Measurements from ENCODE around the gene ZNF701.
"Not testable (repeated sequence)": the region's sequence is repeated elsewhere in the genome, so short reads cannot be mapped to it uniquely, and the experiment has no call there.

Gene ZNF701

GRCh38 chr19:52535771-52536447, 34.2 kb upstream of the ZNF701 start:
- Histone ChIP-seq H2AFZ (ENCODE audit: low read depth, low read length) (no peak overlapping the region), H3K9me3 (ENCODE audit: insufficient read depth, low read length) (no peaks in the 10 kb centered on the region), H3K4me1 (ENCODE audit: low read length) (no peaks in the 10 kb centered on the region), H3K4me3 (ENCODE audit: low read length) (no peak overlapping the region), H3K79me2 (ENCODE audit: low read length) (no peaks in the 10 kb centered on the region; the same call in 1 of the 2 replicates), H3K27ac (ENCODE audit: low read length) (no peak overlapping the region), H4K20me1 (ENCODE audit: insufficient read depth, low read length) (no peaks in the 10 kb centered on the region), H3K36me3 (replicated peaks; ENCODE audit: low read depth, low read length) (peaks cover 6% of the 10 kb centered on the region), H3K4me2 (ENCODE audit: low read length) (no peak overlapping the region), H3K27me3 (ENCODE audit: low read depth, low read length) (no peaks in the 10 kb centered on the region), H3K9ac (ENCODE audit: low read length) (no peak overlapping the region)
- TF ChIP-seq EZH2phosphoT487 (IDR thresholded peaks at IDR 0.05; ENCODE audit: low read depth) (no peak), CTCF (IDR thresholded peaks at IDR 0.05; ENCODE audit: low read depth, low read length) (no peak)

GRCh38 chr19:52536448-52536800, 33.7 kb upstream of the ZNF701 start:
- Histone ChIP-seq H3K4me2 (ENCODE audit: low read length) (no peak overlapping the region), H3K27me3 (ENCODE audit: low read depth, low read length) (no peaks in the 10 kb centered on the region), H3K4me1 (ENCODE audit: low read length) (no peaks in the 10 kb centered on the region), H3K79me2 (ENCODE audit: low read length) (no peaks in the 10 kb centered on the region), H3K4me3 (ENCODE audit: low read length) (no peak overlapping the region), H3K9ac (ENCODE audit: low read length) (no peak overlapping the region), H4K20me1 (ENCODE audit: insufficient read depth, low read length) (no peaks in the 10 kb centered on the region), H3K9me3 (ENCODE audit: insufficient read depth, low read length) (no peaks in the 10 kb centered on the region), H3K27ac (ENCODE audit: low read length) (no peak overlapping the region), H3K36me3 (replicated peaks; ENCODE audit: low read depth, low read length) (peaks cover 6% of the 10 kb centered on the region), H2AFZ (ENCODE audit: low read depth, low read length) (no peak overlapping the region)
- TF ChIP-seq EZH2phosphoT487 (IDR thresholded peaks at IDR 0.05; ENCODE audit: low read depth) = no peak
- no peak for TF ChIP-seq CTCF (IDR thresholded peaks at IDR 0.05; ENCODE audit: low read depth, low read length)

GRCh38 chr19:52538815-52539214, 31.3 kb upstream of the ZNF701 start:
- H3K27ac ChIP-seq (ENCODE audit: low read length); H2AFZ ChIP-seq (ENCODE audit: low read depth, low read length); H3K79me2 ChIP-seq (ENCODE audit: low read length); H3K4me3 ChIP-seq (ENCODE audit: low read length); H3K9me3 ChIP-seq (ENCODE audit: insufficient read depth, low read length); H3K27me3 ChIP-seq (ENCODE audit: low read depth, low read length); H3K9ac ChIP-seq (ENCODE audit: low read length); H3K36me3 ChIP-seq (replicated peaks; ENCODE audit: low read depth, low read length); H3K4me2 ChIP-seq (ENCODE audit: low read length); H4K20me1 ChIP-seq (ENCODE audit: insufficient read depth, low read length); H3K4me1 ChIP-seq (ENCODE audit: low read length): not testable (repeated sequence)

GRCh38 chr19:52541176-52541575, 28.9 kb upstream of the ZNF701 start:
- H3K79me2 ChIP-seq (ENCODE audit: low read length); H3K36me3 ChIP-seq (replicated peaks; ENCODE audit: low read depth, low read length): not testable (repeated sequence)

GRCh38 chr19:52541608-52542007, 28.5 kb upstream of the ZNF701 start:
- no peak for TF ChIP-seq CTCF (IDR thresholded peaks at IDR 0.05; ENCODE audit: low read depth, low read length)
- TF ChIP-seq EZH2phosphoT487 (IDR thresholded peaks at IDR 0.05; ENCODE audit: low read depth) = no peak
- Histone ChIP-seq H3K36me3 (replicated peaks; ENCODE audit: low read depth, low read length) (peaks cover 2% of the 10 kb centered on the region), H3K4me3 (ENCODE audit: low read length) (no peak overlapping the region), H4K20me1 (ENCODE audit: insufficient read depth, low read length) (no peaks in the 10 kb centered on the region), H3K4me1 (ENCODE audit: low read length) (peaks cover 9% of the 10 kb centered on the region; the same call in 1 of the 2 replicates), H3K9me3 (ENCODE audit: insufficient read depth, low read length) (no peaks in the 10 kb centered on the region), H3K27me3 (ENCODE audit: low read depth, low read length) (no peaks in the 10 kb centered on the region), H2AFZ (ENCODE audit: low read depth, low read length) (no peak overlapping the region), H3K9ac (ENCODE audit: low read length) (no peak overlapping the region), H3K27ac (ENCODE audit: low read length) (no peak overlapping the region), H3K4me2 (ENCODE audit: low read length) (no peak overlapping the region), H3K79me2 (ENCODE audit: low read length) (no peaks in the 10 kb centered on the region)

More at GRCh38 chr19:52541176-52541575, 28.9 kb upstream of the ZNF701 start:
- H3K4me3 ChIP-seq (ENCODE audit: low read length); H2AFZ ChIP-seq (ENCODE audit: low read depth, low read length); H3K4me1 ChIP-seq (ENCODE audit: low read length); H4K20me1 ChIP-seq (ENCODE audit: insufficient read depth, low read length); H3K4me2 ChIP-seq (ENCODE audit: low read length); H3K9ac ChIP-seq (ENCODE audit: low read length); H3K27ac ChIP-seq (ENCODE audit: low read length); H3K9me3 ChIP-seq (ENCODE audit: insufficient read depth, low read length); H3K27me3 ChIP-seq (ENCODE audit: low read depth, low read length): not testable (repeated sequence)

- not testable (repeated sequence) for H3K4me1 ChIP-seq (ENCODE audit: low read length); H3K79me2 ChIP-seq (ENCODE audit: low read length); H4K20me1 ChIP-seq (ENCODE audit: insufficient read depth, low read length); H3K27ac ChIP-seq (ENCODE audit: low read length); H3K9ac ChIP-seq (ENCODE audit: low read length); H2AFZ ChIP-seq (ENCODE audit: low read depth, low read length); H3K9me3 ChIP-seq (ENCODE audit: insufficient read depth, low read length); H3K4me2 ChIP-seq (ENCODE audit: low read length); H3K36me3 ChIP-seq (replicated peaks; ENCODE audit: low read depth, low read length); H3K27me3 ChIP-seq (ENCODE audit: low read depth, low read length); H3K4me3 ChIP-seq (ENCODE audit: low read length)
Measured at GRCh38 chr19:52542541-52542940, 27.5 kb upstream of the ZNF701 start.
